ENCODE measurements around the gene GALNT9. TPM values are rescaled to one million over a fixed set of nuclear protein-coding genes. Genes with fewer than 3 reads are reported as not detected.

Gene GALNT9
- total and polyA plus RNA-seq, 8 donors, result 0.17 to 5.0 (median 2.8) TPM; not detected in 1

DNA sequence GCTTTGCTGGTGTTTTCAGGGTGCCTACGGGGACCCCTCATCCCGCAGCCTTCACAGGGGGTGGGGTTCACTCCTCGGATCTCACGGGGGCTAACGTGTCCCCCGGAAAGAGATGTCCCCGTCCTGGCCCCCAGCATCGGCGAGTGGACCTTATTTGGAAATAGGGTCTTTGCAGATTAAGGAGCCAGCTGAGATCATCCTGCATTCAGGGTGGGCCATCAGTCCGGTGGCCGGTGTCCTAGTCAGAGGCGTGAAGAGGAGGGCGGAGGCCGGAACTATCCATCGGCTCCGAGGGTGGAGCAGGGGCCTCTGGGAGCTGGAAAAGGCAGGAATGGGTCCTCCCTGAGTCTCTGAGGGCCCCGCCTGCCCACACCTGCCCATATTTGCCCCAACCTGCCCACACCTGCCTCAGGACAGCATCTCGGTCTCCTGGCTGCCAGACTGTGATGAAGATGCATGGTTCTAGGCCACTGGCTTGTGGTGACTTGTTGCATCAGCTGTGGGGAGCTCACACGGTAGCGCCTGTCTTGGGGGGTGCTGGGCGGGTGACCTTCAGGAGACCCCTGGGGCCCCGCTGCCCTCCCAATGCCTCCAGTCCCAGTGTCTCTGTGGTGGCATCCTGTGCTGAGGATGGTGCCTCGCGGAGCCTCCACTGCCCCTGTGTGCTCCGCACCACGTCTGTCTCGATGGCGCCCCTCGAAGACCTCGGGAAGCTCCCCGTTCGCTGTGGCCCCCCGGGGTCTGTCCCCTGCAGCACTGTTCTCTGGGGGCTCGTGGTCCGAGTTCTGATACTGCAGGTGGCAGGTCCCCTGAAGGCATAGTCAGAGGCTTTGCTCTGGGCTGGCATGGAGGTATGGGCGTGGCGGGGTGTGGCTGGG, 170.5 kb downstream of the GALNT9 start:
- TF ChIP-seq, protein P1, sequence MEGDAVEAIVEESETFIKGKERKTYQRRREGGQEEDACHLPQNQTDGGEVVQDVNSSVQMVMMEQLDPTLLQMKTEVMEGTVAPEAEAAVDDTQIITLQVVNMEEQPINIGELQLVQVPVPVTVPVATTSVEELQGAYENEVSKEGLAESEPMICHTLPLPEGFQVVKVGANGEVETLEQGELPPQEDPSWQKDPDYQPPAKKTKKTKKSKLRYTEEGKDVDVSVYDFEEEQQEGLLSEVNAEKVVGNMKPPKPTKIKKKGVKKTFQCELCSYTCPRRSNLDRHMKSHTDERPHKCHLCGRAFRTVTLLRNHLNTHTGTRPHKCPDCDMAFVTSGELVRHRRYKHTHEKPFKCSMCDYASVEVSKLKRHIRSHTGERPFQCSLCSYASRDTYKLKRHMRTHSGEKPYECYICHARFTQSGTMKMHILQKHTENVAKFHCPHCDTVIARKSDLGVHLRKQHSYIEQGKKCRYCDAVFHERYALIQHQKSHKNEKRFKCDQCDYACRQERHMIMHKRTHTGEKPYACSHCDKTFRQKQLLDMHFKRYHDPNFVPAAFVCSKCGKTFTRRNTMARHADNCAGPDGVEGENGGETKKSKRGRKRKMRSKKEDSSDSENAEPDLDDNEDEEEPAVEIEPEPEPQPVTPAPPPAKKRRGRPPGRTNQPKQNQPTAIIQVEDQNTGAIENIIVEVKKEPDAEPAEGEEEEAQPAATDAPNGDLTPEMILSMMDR (IDR thresholded peaks at IDR 0.05), result no peak
- H3K27me3 ChIP-seq, result peaks cover 0 to 15% of the 10 kb centered on the region in 2 donors
- H3K27ac ChIP-seq, result no peak overlapping the region
- intact Hi-C loops (cut with DNase I), result no loop called here
- ATAC-seq (no peak), DNase-seq (peak in 1 of 4 donors; percentile 62)
- no peak overlapping the region for H3K4me3 ChIP-seq
- H3K4me1 ChIP-seq, result peaks cover 6 to 24% of the 10 kb centered on the region in 2 donors
- H3K9me3 ChIP-seq, result no peaks in the 10 kb centered on the region
- H3K36me3 ChIP-seq, result no peaks in the 10 kb centered on the region

DNA sequence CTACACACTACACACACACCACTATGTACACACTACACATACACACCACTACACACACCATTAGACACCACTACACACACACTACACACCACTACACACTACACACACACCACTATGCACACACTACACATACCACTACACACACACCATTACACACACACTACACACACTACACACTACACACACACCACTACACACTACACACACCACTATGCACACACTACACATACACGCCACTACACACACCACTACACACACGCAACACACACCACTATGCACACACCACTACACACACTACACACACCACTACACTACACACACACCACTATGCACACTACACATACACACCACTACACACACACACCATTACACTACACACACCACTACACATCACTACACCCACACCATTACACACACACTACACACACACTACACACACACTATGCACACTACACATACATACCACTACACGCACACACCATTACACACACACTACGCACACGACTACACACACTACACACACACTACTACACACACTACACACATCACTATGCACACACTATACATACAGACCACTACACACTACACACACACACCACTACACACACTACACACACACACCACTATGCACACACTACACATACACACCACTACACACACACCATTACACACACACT, 171.5 kb downstream of the GALNT9 start:
- peaks cover 0 to 5% of the 10 kb centered on the region in 2 donors for H3K27me3 ChIP-seq
- intact Hi-C loops (cut with DNase I), result no loop called here
- H3K4me3 ChIP-seq, result no peak overlapping the region
- H3K27ac ChIP-seq, result no peak overlapping the region
- no peak for ATAC-seq
- no peak for DNase-seq
- H3K9me3 ChIP-seq, result no peaks in the 10 kb centered on the region
- TF ChIP-seq, protein P1 (IDR thresholded peaks at IDR 0.05), result no peak
- H3K4me1 ChIP-seq, result peaks cover 2 to 18% of the 10 kb centered on the region in 2 donors
- no peaks in the 10 kb centered on the region for H3K36me3 ChIP-seq

DNA sequence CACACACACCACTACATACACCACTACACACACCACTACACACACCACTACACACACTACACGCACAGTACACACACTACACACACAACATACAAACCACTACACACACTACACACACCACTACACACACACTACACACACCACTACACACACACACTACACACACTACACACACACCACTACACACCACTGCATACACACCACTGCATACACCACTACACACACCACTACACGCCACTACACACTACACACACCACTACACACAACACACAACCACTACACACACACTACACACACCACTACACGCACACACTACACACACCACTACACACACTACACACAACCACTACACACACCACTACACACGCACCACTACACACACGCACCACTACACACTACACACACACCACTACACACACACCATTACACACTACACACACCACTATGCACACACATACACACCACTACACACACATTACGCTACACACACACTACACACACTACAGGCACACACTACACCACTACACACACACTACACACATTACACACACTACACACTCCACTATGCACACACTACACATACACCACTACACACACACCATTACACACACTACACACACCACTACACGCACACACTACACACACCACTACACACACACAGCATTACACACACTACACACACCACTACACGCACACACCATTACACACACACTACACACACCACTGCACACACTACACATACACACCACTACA, 172.6 kb downstream of the GALNT9 start:
- intact Hi-C loops (cut with DNase I), result no loop called here
- Histone ChIP-seq H3K36me3 (peaks cover 0 to 8% of the 10 kb centered on the region in 2 donors), H3K4me3 (no peak overlapping the region), H3K27ac (no peak overlapping the region), H3K4me1 (peaks cover 0 to 9% of the 10 kb centered on the region in 2 donors), H3K9me3 (no peaks in the 10 kb centered on the region), H3K27me3 (no peaks in the 10 kb centered on the region)
- TF ChIP-seq, protein P1 (IDR thresholded peaks at IDR 0.05), result no peak
- DNase-seq, result no peak
- ATAC-seq, result no peak

DNA sequence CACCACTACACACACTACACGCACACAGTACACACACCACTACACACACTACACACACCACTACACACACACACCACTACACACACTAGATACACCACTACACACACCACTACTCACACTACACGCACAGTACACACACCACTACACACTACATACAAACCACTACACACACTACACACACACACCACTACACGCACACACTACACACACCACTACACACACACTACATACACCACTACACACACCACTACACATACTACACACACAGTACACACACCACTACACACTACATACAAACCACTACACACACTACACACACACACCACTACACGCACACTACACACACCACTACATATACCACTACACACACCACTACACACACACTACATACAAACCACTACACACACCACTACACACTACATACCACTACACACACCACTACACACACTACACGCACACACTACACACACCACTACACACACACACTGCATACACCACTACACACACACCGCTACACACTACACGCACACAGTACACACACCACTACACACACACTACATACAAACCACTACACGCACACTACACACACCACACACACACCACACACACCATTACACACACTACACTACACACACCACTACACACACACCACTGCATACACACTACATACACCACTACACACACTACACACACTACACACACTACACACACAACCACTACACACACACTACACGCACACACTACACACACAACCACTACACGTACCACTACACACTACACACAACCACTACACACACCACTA, 173.4 kb downstream of the GALNT9 start:
- no peaks in the 10 kb centered on the region for H3K9me3 ChIP-seq
- intact Hi-C loops (cut with DNase I), result no loop called here
- H3K4me1 ChIP-seq, result peaks cover 0 to 9% of the 10 kb centered on the region in 2 donors
- H3K4me3 ChIP-seq, result no peak overlapping the region
- DNase-seq, result no peak
- H3K27me3 ChIP-seq, result no peaks in the 10 kb centered on the region
- no peak for ATAC-seq
- no peak overlapping the region for H3K27ac ChIP-seq
- TF ChIP-seq, protein P1 (IDR thresholded peaks at IDR 0.05), result no peak
- peaks cover 0 to 16% of the 10 kb centered on the region in 2 donors for H3K36me3 ChIP-seq

Measured in left lung (tissue), 10 donors.